Activated T-helper 2 cell treated with anti-CD3 and anti-CD28 coated beads, Interferon-gamma antibody, Interleukin-2, Interleukin-4, amounts not matched to agents 10 μg/mL and 5 μg/mL and 100 μg/mL, durations not matched to agents 14 hours and 24 hours and 36 hours (primary cell): Measurements from ENCODE around the gene DNASE1L2. TPM values are rescaled to one million over a fixed set of nuclear protein-coding genes. Genes with fewer than 3 reads are reported as not detected.

Source experiments
- DNase-seq: peaks from one replicate; pipeline ENCODE4 v3.0.0; 2021; ENCODE audit warnings: low spot score
- H3K27ac Mint-ChIP-seq: one replicate; pipeline ENCODE4 v1.8.0; 2021; ENCODE audit warnings: mixed read lengths
- H3K27me3 Mint-ChIP-seq: one replicate; pipeline ENCODE4 v1.8.0; 2021; ENCODE audit warnings: low read depth, mixed read lengths
- H3K36me3 Mint-ChIP-seq: one replicate; pipeline ENCODE4 v1.8.0; 2021; ENCODE audit warnings: low read depth, mixed read lengths
- H3K4me1 Mint-ChIP-seq: one replicate; pipeline ENCODE4 v1.8.0; 2021; ENCODE audit warnings: low read depth, mixed read lengths
- H3K4me3 Mint-ChIP-seq: one replicate; pipeline ENCODE4 v1.8.0; 2021; ENCODE audit warnings: low read depth, mild to moderate bottlenecking, moderate library complexity, mixed read lengths
- H3K9me3 Mint-ChIP-seq: one replicate; pipeline ENCODE4 v1.8.0; 2021; ENCODE audit warnings: mixed read lengths
- intact Hi-C: fragments of 100-400 bp; cut with micrococcal nuclease; formaldehyde crosslinking; loops from one replicate; pipeline ENCODE4 v1.15.1; 2023
- total RNA-seq: library from RNA; stranded (reverse); gene quantifications from 2 replicates; pipeline ENCODE4 v1.2.3, GENCODE V29; 2022

The DNASE1L2 gene
- total RNA-seq, 1 donor from 2014 or later = 1.7 TPM

- Mint-ChIP-seq H3K27ac (no peak overlapping the region), H3K36me3 (no peaks in the 10 kb centered on the region), H3K4me3 (no peak overlapping the region), H3K9me3 (no peaks in the 10 kb centered on the region), H3K4me1 (no peaks in the 10 kb centered on the region), H3K27me3 (no peaks in the 10 kb centered on the region)
- intact Hi-C loops = no loop called here
- DNase-seq = no peak
Observed at GRCh38 chr16:2284797-2285576, 48.7 kb downstream of the DNASE1L2 start.

DNA sequence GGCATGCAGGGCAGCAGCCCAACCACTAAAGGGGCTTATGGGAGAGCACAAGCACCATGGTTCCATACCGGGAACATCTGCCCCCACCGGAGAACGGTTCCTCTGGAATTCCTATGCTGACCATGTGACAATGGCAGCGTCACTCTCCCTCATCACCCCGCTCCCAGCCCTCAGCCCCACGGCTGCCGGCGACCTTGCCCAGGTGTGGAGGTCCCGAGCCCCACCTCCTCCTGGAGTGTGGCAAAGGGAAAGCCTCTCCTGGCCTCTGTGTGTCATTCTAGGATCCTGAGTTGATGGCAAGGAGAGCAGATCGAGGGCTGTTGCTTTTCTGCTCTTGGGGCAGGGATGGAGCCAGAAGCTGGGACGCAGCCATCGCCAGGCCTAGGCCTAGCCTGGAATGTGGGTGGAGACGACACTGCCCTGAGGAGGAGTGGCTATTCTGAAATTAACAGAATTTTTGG is 49.5 kb downstream of the DNASE1L2 start:
- H3K4me3 Mint-ChIP-seq = no peak overlapping the region
- no peaks in the 10 kb centered on the region for H3K27me3 Mint-ChIP-seq
- no peaks in the 10 kb centered on the region for H3K9me3 Mint-ChIP-seq
- intact Hi-C loops = no loop called here
- no peaks in the 10 kb centered on the region for H3K4me1 Mint-ChIP-seq
- H3K36me3 Mint-ChIP-seq = no peaks in the 10 kb centered on the region
- DNase-seq = no peak
- no peak overlapping the region for H3K27ac Mint-ChIP-seq

DNA sequence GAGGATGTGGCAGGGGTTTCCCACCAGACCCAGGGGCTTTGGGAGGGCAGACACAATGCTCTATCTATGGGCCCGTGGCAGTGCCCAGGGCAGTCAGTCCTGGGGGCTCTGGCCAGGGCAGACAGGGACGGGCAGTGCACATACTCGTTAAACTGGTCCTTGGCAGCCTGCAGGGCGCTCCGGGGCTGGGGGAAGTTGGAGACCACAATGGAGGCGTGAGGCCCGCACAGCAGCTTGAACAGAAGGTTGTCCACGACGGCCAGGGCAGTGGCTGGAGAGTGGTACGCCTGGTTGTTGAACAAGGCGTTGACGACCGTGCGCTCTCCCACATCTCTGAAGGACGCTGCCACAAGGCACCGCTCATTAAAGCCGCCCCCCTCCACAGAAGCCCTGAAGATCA is 50.3 kb downstream of the DNASE1L2 start:
- DNase-seq = no peak
- intact Hi-C loops = no loop called here
- Mint-ChIP-seq H3K4me3 (no peak overlapping the region), H3K4me1 (no peaks in the 10 kb centered on the region), H3K36me3 (no peaks in the 10 kb centered on the region), H3K27me3 (no peaks in the 10 kb centered on the region), H3K9me3 (no peaks in the 10 kb centered on the region), H3K27ac (no peak overlapping the region)

GRCh38 chr16:2287916-2288547 is 51.8 kb downstream of the DNASE1L2 start:
- no peak overlapping the region for H3K27ac Mint-ChIP-seq

More at GRCh38 chr16:2287916-2288547, 51.8 kb downstream of the DNASE1L2 start:
- DNase-seq = no peak
- no peaks in the 10 kb centered on the region for H3K9me3 Mint-ChIP-seq
- no peak overlapping the region for H3K4me3 Mint-ChIP-seq
- intact Hi-C loops = no loop called here
- no peaks in the 10 kb centered on the region for H3K4me1 Mint-ChIP-seq
- H3K27me3 Mint-ChIP-seq = no peaks in the 10 kb centered on the region
- H3K36me3 Mint-ChIP-seq = no peaks in the 10 kb centered on the region

Other genes starting within 250 kb of the DNASE1L2 start
- 21.1 and 21.3 TPM in 2 replicates for gene SYNGR3, start 246.5 kb upstream of the DNASE1L2 start, total RNA-seq
- gene ZNF598, start 226.6 kb upstream of the DNASE1L2 start, total RNA-seq = 82.0 and 83.3 TPM in 2 replicates
- 4.2 and 5.1 TPM in 2 replicates for gene NPW, start 216.7 kb upstream of the DNASE1L2 start, total RNA-seq
- gene NHERF2, start 209.5 kb upstream of the DNASE1L2 start, total RNA-seq = 2.3 and 2.6 TPM in 2 replicates
- 43.5 and 54.7 TPM in 2 replicates for gene NTHL1, start 188.6 kb upstream of the DNASE1L2 start, total RNA-seq
- gene TSC2, start 188.5 kb upstream of the DNASE1L2 start, total RNA-seq = 89.7 and 92.8 TPM in 2 replicates
- 86.9 and 94.4 TPM in 2 replicates for gene PKD1, start 100.5 kb upstream of the DNASE1L2 start, total RNA-seq
- gene RAB26, start 87.8 kb upstream of the DNASE1L2 start, total RNA-seq = 0.46 and 0.59 TPM in 2 replicates
- gene TRAF7, start 80.7 kb upstream of the DNASE1L2 start, total RNA-seq = 69.8 and 70.7 TPM in 2 replicates
- 0.48 and 1.0 TPM in 2 replicates for gene CASKIN1, start 39.8 kb upstream of the DNASE1L2 start, total RNA-seq
- gene MLST8, start 31.0 kb upstream of the DNASE1L2 start, total RNA-seq = 54.3 and 56.4 TPM in 2 replicates
- gene BRICD5, start 25.6 kb upstream of the DNASE1L2 start, total RNA-seq = 24.6 and 25.2 TPM in 2 replicates
- gene PGP, start 21.6 kb upstream of the DNASE1L2 start, total RNA-seq = 36.1 and 37.7 TPM in 2 replicates
- gene E4F1, start 12.9 kb upstream of the DNASE1L2 start, total RNA-seq = 29.3 and 30.0 TPM in 2 replicates
- 40.4 and 45.1 TPM in 2 replicates for gene ECI1, start 15.1 kb downstream of the DNASE1L2 start, total RNA-seq
- 369 TPM in 2 replicates for gene RNPS1, start 31.7 kb downstream of the DNASE1L2 start, total RNA-seq
- 11.1 and 12.5 TPM in 2 replicates for gene ABCA3, start 104.3 kb downstream of the DNASE1L2 start, total RNA-seq
- gene CCNF, start 193.0 kb downstream of the DNASE1L2 start, total RNA-seq = 48.4 and 48.9 TPM in 2 replicates
- gene TEDC2, start 223.7 kb downstream of the DNASE1L2 start, total RNA-seq = 31.8 and 34.6 TPM in 2 replicates
- gene NTN3, start 234.9 kb downstream of the DNASE1L2 start, total RNA-seq = 0.28 TPM in 1 of 2 replicates, not detected in the other
- gene TBC1D24, start 238.7 kb downstream of the DNASE1L2 start, total RNA-seq = 19.6 and 21.4 TPM in 2 replicates